CD4-positive, alpha-beta T cell (primary cell): Measurements from ENCODE around the gene COA1. TPM values are rescaled to one million over a fixed set of nuclear protein-coding genes. Genes with fewer than 3 reads are reported as not detected.

Experiments
- ATAC-seq: fragments of 200-7000 bp; cut with Tn5 transposase; one replicate; pipeline ENCODE4 v1.10.0; 2022; ENCODE audit warnings: mild to moderate bottlenecking; ENCODE audit not compliant: poor library complexity
- CTCF ChIA-PET: fragments of 350-600 bp; sonication (Branson Sonifier 250); formaldehyde crosslinking; loops from one replicate; lab custom pipeline; 2021; ENCODE audit warnings: antibody characterized with exemption, inconsistent platforms; lab: Charles Lee
- POLR2A ChIA-PET: fragments of 350-600 bp; sonication (Branson Sonifier 250); formaldehyde crosslinking; loops from one replicate; lab custom pipeline; 2021; ENCODE audit warnings: antibody characterized with exemption, inconsistent platforms; lab: Charles Lee
- DNase-seq, 14 experiments: peaks; one replicate each; pipeline ENCODE4 v3.0.0-alpha.2; 2013 to 2020; ENCODE audit warnings: mixed read lengths in 2 of 14
- H3K27ac ChIP-seq, 2 donors: one replicate each; pipeline versions ENCODE4 v1.5.1 to v1.7.0; 2013; ENCODE audit warnings: low read length in 2 of 2, low read depth in 1 of 2, mild to moderate bottlenecking in 1 of 2
- H3K27me3 ChIP-seq, 2 experiments: 1 replicate in 1 of 2; 2 replicates in 1 of 2; pipeline versions ENCODE4 v1.6.1 to v1.7.0; 2013; ENCODE audit warnings: low read length in 2 of 2, control low read depth in 1 of 2, mild to moderate bottlenecking in 1 of 2, moderate library complexity in 1 of 2; ENCODE audit not compliant: insufficient read depth in 2 of 2, control insufficient read depth in 1 of 2
- H3K36me3 ChIP-seq: one replicate; pipeline ENCODE4 v1.6.1; 2013; ENCODE audit warnings: low read length, control low read depth; ENCODE audit not compliant: insufficient read depth
- H3K4me1 ChIP-seq: one replicate; pipeline ENCODE4 v1.6.1; 2013; ENCODE audit warnings: low read length, control low read depth; ENCODE audit not compliant: insufficient read depth
- H3K4me3 ChIP-seq: one replicate; pipeline ENCODE4 v1.5.1; 2013; ENCODE audit warnings: mild to moderate bottlenecking, low read length, moderate library complexity
- H3K9me3 ChIP-seq, 2 experiments: 1 replicate in 1 of 2; 2 replicates in 1 of 2; pipeline versions ENCODE4 v1.6.1 to v1.7.0; 2013; ENCODE audit warnings: low read length in 2 of 2, mild to moderate bottlenecking in 2 of 2, control low read depth in 1 of 2, moderate library complexity in 1 of 2; ENCODE audit not compliant: control insufficient read depth in 1 of 2, insufficient read depth in 1 of 2
- H3K27ac Mint-ChIP-seq: one replicate; pipeline ENCODE4 v1.8.0; 2020; ENCODE audit warnings: mixed read lengths
- H3K27me3 Mint-ChIP-seq: one replicate; pipeline ENCODE4 v1.8.0; 2021; ENCODE audit warnings: mixed read lengths
- H3K36me3 Mint-ChIP-seq: one replicate; pipeline ENCODE4 v1.8.0; 2021; ENCODE audit warnings: low read depth, mixed read lengths
- H3K4me1 Mint-ChIP-seq: one replicate; pipeline ENCODE4 v1.8.0; 2021; ENCODE audit warnings: low read depth, mixed read lengths
- H3K4me3 Mint-ChIP-seq: one replicate; pipeline ENCODE4 v1.8.0; 2020; ENCODE audit warnings: mild to moderate bottlenecking, mixed read lengths
- H3K9me3 Mint-ChIP-seq: one replicate; pipeline ENCODE4 v1.8.0; 2020; ENCODE audit warnings: mixed read lengths
- intact Hi-C, 2 experiments: fragments of 100-400 bp; cut with DNase I in 1 of 2; cut with micrococcal nuclease in 1 of 2; formaldehyde crosslinking; loops; one replicate each; pipeline versions ENCODE4 v1.15.1 to v1.9.0; 2023 to 2025; cut with DNase I, micrococcal nuclease
- total RNA-seq, 174 experiments: library from RNA in 2 of 174; stranded (reverse) in 2 of 174; gene quantifications; one replicate each; pipeline ENCODE4 v1.2.3 and lab custom pipeline; 2021 to 2026
- TF ChIP-seq, protein P1 (sequence below): fragments of 200-600 bp; IDR thresholded peaks from one replicate; pipeline ENCODE4 v1.8.0; 2022; ENCODE audit warnings: antibody characterized with exemption, mild to moderate bottlenecking

COA1 gene
- total RNA-seq, 2 experiments from 2014 or later, result 78.9 to 80.7 TPM

GRCh38 chr7:43680736-43681135, 48.6 kb downstream of the COA1 start:
- peaks cover 97% of the 10 kb centered on the region for H3K4me1 Mint-ChIP-seq
- ChIA-PET POLR2A (interaction anchor here (1.1 to 3.0 kb wide), 3 partner anchors 19 to 98 kb away, joined by 3 to 23 read pairs (median 8); partner anchors contain the start of gene STK17A), CTCF (interaction anchor here (1.1 to 1.4 kb wide), 3 partner anchors 9 to 98 kb away, joined by 3 to 4 read pairs (median 3); partner anchors contain the start of gene STK17A)
- H3K36me3 Mint-ChIP-seq, result peaks cover 7% of the 10 kb centered on the region
- H3K27ac Mint-ChIP-seq, result peak overlapping the region; percentile 89
- no peaks in the 10 kb centered on the region for H3K36me3 ChIP-seq
- TF ChIP-seq, protein P1, sequence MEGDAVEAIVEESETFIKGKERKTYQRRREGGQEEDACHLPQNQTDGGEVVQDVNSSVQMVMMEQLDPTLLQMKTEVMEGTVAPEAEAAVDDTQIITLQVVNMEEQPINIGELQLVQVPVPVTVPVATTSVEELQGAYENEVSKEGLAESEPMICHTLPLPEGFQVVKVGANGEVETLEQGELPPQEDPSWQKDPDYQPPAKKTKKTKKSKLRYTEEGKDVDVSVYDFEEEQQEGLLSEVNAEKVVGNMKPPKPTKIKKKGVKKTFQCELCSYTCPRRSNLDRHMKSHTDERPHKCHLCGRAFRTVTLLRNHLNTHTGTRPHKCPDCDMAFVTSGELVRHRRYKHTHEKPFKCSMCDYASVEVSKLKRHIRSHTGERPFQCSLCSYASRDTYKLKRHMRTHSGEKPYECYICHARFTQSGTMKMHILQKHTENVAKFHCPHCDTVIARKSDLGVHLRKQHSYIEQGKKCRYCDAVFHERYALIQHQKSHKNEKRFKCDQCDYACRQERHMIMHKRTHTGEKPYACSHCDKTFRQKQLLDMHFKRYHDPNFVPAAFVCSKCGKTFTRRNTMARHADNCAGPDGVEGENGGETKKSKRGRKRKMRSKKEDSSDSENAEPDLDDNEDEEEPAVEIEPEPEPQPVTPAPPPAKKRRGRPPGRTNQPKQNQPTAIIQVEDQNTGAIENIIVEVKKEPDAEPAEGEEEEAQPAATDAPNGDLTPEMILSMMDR, result no peak
- H3K27ac ChIP-seq, result no peak overlapping the region
- intact Hi-C loops, result loop anchor here in 1 of 2 experiments (1.0 kb wide), 1 partner anchor 11 kb away; no protein-coding TSS in a partner anchor
- H3K9me3 Mint-ChIP-seq, result peaks cover 3% of the 10 kb centered on the region
- no peaks in the 10 kb centered on the region for H3K27me3 ChIP-seq
- no peak for DNase-seq
- H3K4me3 ChIP-seq, result no peak overlapping the region
- peaks cover 18% of the 10 kb centered on the region for H3K4me1 ChIP-seq
- ATAC-seq, result no peak
- H3K4me3 Mint-ChIP-seq, result no peak overlapping the region
- H3K9me3 ChIP-seq, result no peaks in the 10 kb centered on the region
- H3K27me3 Mint-ChIP-seq, result no peaks in the 10 kb centered on the region

DNA sequence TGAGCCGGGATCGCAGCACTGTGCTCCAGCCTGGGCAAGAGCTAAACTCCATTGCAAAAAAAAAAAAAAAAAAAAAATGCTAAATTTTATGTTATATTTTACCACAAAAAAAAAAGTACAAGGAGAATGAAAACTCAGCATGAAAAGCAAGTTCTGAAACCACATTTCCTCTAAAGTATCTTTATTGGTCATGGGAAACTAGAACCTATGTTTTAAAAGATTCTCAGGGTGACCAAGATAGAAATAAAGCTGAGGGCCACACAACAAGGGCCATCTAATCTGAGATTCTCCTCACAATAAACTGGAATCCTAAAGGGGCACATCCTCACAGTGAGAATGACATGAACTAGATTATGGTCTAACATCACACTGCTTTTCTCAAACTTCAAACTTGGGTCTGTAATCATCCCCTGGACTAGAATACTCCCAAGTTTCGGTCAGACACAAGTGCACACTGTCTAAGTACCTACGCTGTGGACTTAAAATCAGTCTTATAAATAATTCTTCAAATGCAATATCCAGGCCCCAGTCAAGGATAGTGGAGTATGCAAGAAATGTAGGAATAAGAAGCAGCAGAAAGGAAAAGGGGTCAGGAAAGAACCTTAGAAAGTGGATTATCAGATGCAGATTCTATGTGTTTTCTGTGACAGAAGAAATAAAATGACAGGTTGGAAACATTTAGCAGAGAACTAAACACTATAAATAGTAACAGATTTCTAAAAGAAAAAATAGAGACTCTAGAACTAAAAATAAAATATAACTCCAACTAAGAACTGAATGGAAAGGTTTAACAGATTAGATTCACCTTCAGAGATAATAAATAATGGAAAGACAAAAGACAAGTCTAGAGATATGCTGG, 49.9 kb downstream of the COA1 start:
- Mint-ChIP-seq H3K27ac (peak overlapping the region; percentile 89), H3K9me3 (peaks cover 4% of the 10 kb centered on the region), H3K27me3 (no peaks in the 10 kb centered on the region), H3K4me3 (peak overlapping the region; percentile 69), H3K36me3 (peaks cover 2% of the 10 kb centered on the region), H3K4me1 (peaks cover 92% of the 10 kb centered on the region)
- no peaks in the 10 kb centered on the region for H3K9me3 ChIP-seq
- no peaks in the 10 kb centered on the region for H3K27me3 ChIP-seq
- intact Hi-C loops, result loop anchor here in 1 of 2 experiments (1.0 kb wide), 1 partner anchor 12 kb away; no protein-coding TSS in a partner anchor
- ATAC-seq, result no peak
- no peaks in the 10 kb centered on the region for H3K36me3 ChIP-seq
- H3K4me3 ChIP-seq, result no peak overlapping the region
- ChIA-PET CTCF (interaction anchor here (0.8 to 2.2 kb wide), 4 partner anchors 8 to 97 kb away, joined by 3 to 10 read pairs (median 3); partner anchors contain the start of gene STK17A), POLR2A (interaction anchor here (0.6 to 3.0 kb wide), 12 partner anchors 10 to 97 kb away, joined by 3 to 23 read pairs (median 4); partner anchors contain the start of gene STK17A)
- peaks cover 18% of the 10 kb centered on the region for H3K4me1 ChIP-seq
- peak in 1 of 14 experiments; percentile 11 for DNase-seq
- TF ChIP-seq, protein P1, result no peak
- peak overlapping the region in 1 of 2 donors; percentile 2 for H3K27ac ChIP-seq

DNA sequence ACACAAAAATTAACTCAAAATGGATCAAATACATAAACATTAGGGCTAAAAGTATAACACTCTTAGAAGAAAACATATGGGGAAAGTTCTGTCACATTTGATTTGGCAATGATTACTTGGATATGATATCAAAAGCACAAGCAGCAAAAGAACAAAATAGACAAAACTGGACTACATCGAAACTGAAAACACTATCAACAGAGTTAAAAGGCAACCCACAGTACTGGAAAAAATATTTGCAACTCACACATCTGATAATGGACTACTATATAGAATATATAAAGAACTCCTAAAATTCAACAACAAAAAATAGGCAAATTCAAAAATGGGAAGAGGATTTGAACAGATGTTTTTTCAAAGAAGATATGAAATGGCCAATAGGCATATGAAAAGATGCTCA, 51.0 kb downstream of the COA1 start:
- Histone ChIP-seq H3K4me3 (no peak overlapping the region), H3K36me3 (no peaks in the 10 kb centered on the region), H3K27ac (no peak overlapping the region), H3K4me1 (peaks cover 15% of the 10 kb centered on the region), H3K9me3 (no peaks in the 10 kb centered on the region), H3K27me3 (no peaks in the 10 kb centered on the region)
- CTCF ChIA-PET, result interaction anchor here (2.2 kb wide), 1 partner anchor 96 kb away, joined by 10 read pairs; the partner anchor contains the start of gene STK17A
- Mint-ChIP-seq H3K4me3 (peak overlapping the region; percentile 73), H3K27me3 (no peaks in the 10 kb centered on the region), H3K27ac (peak overlapping the region; percentile 89), H3K36me3 (peaks cover 7% of the 10 kb centered on the region), H3K9me3 (peaks cover 6% of the 10 kb centered on the region), H3K4me1 (peaks cover 91% of the 10 kb centered on the region)
- intact Hi-C loops, result no loop called here
- peak in 1 of 14 experiments; percentile 40 for DNase-seq
- TF ChIP-seq, protein P1, result no peak
- ATAC-seq, result no peak
- POLR2A ChIA-PET, result interaction anchor here (1.0 to 1.5 kb wide), 4 partner anchors 8 to 96 kb away, joined by 3 to 7 read pairs (median 4); partner anchors contain the start of gene STK17A
